Measurements from ENCODE around the gene FAM107B.

FAM107B gene

GRCh38 chr10:14572811-14573210 lies 201.9 kb downstream of the FAM107B start:
- no peak for DNase-seq

GRCh38 chr10:14571866-14572507 lies 202.7 kb downstream of the FAM107B start:
- DNase-seq: peak; percentile 45

DNA sequence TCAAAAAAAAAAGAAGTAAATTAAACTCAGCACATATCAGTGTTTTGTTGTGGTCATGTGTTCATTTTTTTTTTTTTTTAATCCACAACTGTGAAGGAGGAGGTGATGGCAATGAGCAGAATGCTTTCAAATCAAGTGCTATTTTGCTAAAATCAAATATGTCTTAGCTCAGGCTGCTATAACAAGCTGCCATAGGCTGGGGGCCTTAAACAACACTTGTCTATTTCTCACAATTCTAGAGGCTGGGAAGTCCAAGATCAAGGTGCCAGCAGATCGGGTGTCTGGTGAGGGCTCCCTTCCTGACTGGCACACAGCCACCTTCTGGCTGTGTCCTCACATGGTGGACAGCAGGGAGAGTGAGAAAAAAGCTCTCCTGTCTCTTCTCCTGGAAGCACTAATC lies 203.9 kb downstream of the FAM107B start:
- no peak for DNase-seq

DNA sequence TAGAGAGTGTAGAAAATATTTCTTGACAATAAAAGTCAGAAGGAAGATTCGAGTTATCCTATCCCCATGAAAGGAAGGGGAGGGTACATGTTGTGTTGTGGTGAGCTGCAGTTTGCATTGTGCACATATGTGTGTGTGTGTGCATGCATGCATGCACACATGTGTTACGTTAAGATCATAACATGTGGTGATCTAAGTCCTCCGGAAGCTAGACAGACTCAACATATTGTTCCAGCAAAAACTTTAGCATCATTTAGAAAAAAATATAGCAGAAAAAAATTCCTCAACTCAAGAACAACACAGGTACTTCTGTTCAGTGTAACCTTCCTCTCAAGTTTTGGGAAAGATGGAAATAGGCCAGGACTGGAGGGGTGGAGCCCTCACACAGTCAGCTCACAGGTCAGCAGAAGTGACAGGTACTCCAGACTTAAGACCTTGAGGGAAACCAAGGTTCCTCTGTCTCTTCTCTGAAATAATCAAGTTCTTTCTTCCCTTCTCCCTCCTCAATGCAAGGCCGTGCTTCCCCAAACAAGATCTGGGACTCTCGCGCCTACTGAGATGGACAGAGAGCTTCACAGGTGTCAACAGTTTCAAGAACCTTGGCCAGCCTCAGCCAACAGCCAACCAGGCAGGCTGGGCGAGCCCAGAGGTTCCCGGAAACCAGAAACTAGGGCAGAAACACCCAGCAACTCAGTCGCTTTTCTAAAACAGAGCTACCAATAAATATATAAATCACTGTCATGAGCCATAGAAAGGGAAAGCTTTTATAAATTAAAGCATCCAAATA lies 205.2 kb downstream of the FAM107B start:
- DNase-seq: no peak

DNA sequence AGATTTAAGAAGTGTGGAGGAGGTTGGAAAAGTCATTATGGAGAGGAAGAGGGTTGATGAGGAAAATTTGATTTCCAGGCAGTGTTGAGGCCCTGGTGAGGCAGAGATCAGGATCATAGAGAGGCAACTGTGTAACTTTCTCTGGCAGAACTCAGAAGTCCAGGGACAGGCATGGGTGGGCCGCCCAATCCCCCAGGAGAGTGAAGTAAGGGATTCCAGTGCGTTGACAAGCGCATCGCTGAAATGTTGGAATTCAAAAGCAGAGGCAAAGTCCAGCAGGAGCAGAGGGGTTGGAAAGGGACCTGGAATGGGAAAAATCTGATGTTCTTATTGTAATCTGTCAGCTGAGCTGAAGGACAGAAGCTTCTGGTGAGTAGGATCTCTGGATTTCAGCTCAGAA lies 207.3 kb downstream of the FAM107B start:
- no peak for DNase-seq

DNA sequence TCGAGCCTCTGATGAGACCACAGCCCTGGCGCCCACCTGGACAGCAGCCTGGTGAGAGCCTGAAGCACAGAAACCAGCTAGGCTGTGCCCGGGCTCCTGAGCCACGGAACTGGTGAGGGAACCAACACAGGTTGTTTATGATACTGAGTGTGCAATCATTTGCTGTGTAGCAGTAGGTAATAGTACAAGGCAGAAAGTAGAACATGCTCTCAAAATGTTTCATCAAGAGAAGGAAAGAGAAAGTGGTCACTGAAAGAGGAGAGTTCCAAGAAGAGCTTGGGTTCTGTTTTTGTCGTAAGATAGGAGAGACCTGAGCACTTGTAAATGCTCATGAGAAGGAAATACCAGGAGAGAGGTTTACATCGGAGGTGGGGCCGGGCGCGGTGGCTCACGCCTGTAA lies 208.2 kb downstream of the FAM107B start:
- DNase-seq: no peak

GRCh38 chr10:14565199-14565598 lies 209.5 kb downstream of the FAM107B start:
- no peak for DNase-seq

DNA sequence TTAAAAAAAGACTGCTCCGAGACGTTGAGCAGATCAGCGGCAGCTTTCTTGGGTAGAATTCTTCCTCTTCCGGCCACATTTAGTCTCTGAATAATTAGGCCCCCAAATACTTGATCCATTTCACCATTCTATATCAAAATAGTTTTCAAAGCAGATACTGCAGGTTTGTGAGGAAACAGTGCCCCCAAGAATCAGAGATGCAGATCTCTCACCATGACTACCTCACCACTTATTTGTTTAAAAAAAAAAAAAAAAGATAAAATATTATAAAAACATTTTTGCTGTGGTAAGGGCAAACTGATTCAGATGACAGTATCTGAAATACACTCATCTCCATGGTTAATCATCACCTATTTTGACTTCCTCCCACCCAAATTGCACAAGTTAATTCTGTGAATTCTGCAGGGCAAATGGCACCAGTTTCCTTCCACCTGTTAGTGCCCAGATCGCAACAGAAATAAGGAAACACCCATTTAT lies 210.4 kb downstream of the FAM107B start:
- no peak for DNase-seq

GRCh38 chr10:14563359-14563940 lies 211.2 kb downstream of the FAM107B start:
- DNase-seq: no peak

- DNase-seq: no peak
Measured at GRCh38 chr10:14563076-14563336, 211.7 kb downstream of the FAM107B start.

DNA sequence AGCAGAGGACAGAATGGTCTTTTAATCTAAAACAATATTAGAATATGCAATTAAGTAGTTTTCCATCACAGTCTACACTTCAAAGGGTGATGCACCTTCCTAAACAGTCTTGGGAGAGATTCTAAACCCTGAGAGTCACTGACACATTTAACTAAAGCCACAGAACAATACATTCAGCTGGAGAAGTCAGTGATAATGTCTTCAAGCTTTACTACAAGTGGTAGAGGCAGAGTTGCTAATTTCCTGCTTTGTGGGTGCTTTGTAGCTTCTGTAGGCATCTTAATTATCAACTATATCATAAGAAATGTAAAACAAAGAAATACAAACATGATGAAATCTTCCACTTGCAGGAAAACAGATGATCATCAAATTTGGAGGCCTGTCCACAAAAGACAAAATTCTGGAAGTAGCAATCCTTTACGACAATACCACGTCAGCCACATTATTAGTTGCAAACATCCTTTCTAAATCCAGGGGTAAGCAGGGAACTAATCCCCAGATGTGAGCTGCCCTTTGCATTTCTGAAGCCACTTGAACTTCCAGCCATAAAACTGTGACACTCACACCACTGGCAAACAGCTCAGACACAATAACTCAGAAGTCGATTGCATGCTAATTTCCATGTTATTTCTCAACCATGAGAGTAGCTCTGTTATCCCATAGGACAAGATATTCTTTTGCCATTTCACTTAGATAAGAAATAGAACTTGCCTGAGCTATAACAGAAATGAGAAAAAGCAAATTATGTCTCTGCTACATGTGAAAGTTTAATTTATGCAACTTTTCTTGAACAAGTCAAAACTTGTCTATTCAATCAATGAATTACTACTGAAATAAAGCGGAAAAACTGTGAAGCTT lies 212.2 kb downstream of the FAM107B start:
- DNase-seq: no peak

DNA sequence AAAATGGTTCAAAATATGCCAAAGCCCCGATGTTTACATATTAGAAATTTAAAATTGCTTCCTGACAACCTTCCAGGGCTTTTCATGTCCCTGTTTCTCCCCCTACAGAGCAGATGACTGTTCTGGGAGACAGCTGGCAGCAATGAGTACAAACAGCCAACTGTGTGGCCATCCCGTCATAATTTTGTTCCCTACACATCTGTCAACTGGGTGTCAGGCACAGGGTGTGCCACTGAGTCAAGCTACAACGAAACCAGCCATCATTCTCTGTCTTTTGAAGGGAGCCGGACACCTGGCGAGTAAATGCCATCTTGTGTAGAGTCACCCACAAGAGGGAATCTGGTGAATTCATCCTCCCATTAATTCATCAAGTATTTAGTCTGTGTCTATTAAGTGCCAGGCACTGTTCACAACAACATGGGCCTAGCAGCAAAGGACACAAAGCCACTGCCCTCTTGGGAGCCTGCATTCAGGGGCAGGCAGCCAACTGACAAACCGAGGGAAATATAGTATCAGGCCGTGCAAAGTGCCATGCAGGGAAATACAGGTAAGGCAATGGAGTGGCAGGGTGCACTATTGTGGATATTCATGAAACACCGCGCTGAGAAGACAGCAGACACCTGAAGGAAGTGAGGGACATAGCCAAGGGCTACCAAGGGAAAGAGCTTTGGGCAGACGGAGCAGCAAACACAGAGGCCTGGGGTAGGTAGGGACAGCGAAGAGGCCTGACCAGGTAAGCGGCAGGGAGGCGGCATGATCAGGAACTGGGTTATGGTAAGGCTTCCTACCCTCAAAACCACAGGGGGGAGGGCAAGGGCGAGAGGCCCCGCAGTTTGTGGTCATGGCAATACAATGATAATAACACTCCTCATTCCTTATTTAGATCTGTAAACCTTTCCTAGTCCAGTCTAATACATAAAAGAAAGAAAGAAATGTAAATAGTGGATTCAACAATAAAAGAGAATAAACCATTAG lies 213.6 kb downstream of the FAM107B start:
- DNase-seq: no peak

- DNase-seq: peak; percentile 72
Measured at GRCh38 chr10:14560274-14560673, 214.4 kb downstream of the FAM107B start.

GRCh38 chr10:14558025-14558424 lies 216.7 kb downstream of the FAM107B start:
- no peak for DNase-seq

GRCh38 chr10:14557567-14557966 lies 217.1 kb downstream of the FAM107B start:
- DNase-seq: no peak

DNA sequence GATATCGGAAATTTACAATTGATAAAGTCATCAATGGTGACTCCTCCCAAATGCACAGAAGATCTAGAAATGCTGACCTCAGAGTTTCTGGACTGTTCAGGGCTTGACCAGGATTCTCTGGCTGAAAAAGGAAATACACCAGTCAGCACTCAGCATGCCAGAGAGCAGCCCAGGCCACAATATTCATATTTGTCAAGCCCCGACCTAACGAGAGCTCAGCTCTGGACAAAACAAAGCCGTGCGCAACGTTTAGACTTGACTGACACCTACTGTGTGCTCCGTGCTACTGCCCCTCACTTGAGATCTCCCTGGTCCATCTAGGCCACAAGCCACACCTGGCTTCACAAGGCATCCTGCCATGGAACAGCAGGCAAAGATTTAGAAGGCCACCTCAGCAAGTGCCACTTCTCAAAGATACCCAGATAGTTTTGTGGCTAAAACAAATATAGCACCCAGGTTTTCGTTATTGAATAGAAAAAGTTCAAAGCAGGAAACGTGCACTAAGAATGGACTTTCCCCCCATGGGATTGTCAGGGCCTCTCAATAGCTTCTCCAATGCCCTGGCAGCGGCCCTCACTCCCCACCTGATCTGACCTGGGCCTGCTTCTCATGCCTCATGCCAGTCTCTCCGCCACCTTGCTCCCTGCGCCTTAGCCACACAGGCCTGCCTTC lies 218.3 kb downstream of the FAM107B start:
- no peak for DNase-seq

GRCh38 chr10:14555807-14556206 lies 218.9 kb downstream of the FAM107B start:
- DNase-seq: no peak

- no peak for DNase-seq
Measured at GRCh38 chr10:14554491-14555205, 220.0 kb downstream of the FAM107B start.

GRCh38 chr10:14554091-14554490 lies 220.6 kb downstream of the FAM107B start:
- DNase-seq: no peak

DNA sequence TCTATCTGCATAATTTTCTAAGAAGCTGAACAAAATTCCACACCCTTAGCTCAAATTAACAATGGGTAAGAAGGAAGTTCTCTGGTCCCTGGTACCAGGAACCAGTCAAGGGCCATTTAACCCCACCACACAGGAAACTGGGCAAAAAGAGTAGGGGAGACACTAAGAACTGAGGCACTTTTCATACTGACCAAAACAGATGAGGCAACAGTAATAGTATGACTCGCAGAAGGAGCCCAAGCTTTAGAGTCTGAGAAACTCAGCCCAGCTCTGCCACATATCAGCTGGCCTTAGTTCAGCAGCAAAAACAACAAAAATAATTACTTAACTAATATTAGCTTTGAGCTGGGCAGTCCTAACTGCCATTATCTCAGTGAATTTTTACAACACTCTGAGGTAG lies 221.2 kb downstream of the FAM107B start:
- DNase-seq: no peak

DNA sequence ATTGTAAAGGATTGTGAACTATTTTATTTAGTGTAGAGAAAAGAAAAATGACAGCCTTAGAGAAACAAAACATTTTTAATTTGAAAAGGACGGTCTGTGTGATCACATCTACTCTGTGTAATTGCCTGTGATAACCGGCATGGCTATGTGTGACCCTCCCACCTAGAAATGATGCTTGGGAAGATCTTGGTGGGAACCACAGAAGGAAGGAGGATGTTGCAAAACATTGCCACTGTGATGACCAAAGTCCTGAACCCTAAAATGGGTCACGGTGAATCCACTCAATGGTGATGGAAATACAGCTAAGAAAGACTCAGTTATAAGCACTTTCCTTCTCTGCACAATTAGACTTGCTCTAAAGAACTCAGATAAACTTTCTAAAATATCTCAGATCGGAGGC lies 222.7 kb downstream of the FAM107B start:
- no peak for DNase-seq

Measured in stimulated activated CD4-positive, alpha-beta T cell treated with anti-CD3 and anti-CD28 coated beads, Interleukin-4, amount 100 ng/mL, for 1 hour (primary cell).